Measurements from ENCODE around the gene ASB12. TPM values are rescaled to one million over a fixed set of nuclear protein-coding genes. Genes with fewer than 3 reads are reported as not detected.

The ASB12 gene, protein sequence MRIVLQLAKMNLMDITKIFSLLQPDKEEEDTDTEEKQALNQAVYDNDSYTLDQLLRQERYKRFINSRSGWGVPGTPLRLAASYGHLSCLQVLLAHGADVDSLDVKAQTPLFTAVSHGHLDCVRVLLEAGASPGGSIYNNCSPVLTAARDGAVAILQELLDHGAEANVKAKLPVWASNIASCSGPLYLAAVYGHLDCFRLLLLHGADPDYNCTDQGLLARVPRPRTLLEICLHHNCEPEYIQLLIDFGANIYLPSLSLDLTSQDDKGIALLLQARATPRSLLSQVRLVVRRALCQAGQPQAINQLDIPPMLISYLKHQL
- not detected in 2 replicates for total RNA-seq

DNA sequence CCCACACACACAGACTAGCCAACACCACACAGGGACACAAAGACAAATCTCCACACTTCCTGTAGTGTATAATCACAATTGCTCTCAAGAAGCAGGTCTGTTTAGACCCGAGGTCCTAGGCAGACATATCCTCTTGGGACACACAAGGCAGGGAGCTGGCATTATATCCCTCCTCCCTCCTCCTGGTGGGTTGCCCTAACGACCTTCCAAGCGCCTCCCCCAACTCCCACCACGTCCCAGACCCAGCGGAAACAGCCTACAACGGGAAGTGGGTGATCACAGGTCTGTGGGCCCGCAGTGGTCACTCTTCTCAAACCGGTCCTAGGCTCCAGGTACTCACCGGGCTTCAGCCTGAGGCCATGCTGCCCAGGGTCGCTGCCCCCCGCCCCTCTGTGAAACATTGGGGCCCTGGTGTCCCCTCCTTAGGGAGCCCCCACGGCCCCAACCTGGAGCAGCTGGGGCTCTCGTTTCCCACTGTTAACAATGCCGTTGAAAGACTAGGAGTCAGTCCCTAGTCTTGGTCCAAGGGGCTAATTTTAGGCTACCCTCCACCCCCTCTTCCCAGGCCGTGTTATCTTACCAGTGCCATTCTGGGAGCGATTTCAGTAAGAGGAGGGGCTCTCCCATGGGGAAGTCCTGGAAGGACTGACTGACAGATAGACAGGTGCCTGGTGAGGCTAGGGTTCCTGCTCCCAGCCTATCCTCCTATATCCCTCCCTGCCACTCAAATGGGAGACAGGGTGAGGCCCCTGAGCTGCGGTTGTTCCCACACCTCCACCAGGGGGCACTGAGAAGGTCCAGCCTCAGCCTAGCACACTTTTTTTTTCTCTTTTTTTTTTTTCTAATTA lies at the start of gene ASB12:
ASB12 (minus strand) TSS at position 485 of the 848 bp plus-strand sequence. CDS start 4,957 bp downstream, outside the sequence.

DNA sequence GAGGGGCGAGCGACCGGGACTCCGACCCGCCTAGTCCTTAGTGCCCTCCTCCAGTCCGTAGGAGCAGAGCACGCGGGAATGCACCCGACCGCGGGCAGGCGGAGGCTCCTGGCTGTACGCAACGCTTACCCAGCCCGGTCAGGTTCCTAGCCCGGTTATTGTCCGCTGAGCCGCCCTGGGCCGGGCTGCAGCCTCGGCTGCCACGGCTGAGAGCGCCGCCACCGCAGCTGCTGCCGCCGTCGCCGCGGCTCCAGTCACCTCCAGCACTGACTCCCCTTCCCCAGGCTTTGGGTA lies 25.0 kb downstream of the ASB12 start, which contains the start of gene AMER1:
AMER1 (minus strand) TSS at position 268 of the 294 bp plus-strand sequence. CDS start 12,422 bp downstream, outside the sequence.

Other genes starting within 250 kb of the ASB12 start
- 1.1 and 1.2 TPM in 2 replicates for gene AMER1, start 24.9 kb downstream of the ASB12 start, total RNA-seq
- 0.19 and 0.85 TPM in 2 replicates for gene MTMR8, start 164.8 kb upstream of the ASB12 start, total RNA-seq